ENCODE data around the gene SH3GL1.

Gene SH3GL1

GRCh38 chr19:4445963-4446703 is 45.8 kb upstream of the SH3GL1 start:
- Histone ChIP-seq H3K36me3 (ENCODE audit: insufficient read depth, insufficient read length, low read length) (peaks cover 84% of the 10 kb centered on the region), H3K4me1 (ENCODE audit: insufficient read depth, insufficient read length) (peaks cover 21% of the 10 kb centered on the region), H3K9ac (ENCODE audit: insufficient read length, low read depth) (peak overlapping the region; percentile 26), H3K4me3 (ENCODE audit: insufficient read length, low read depth) (no peak overlapping the region), H3K27me3 (ENCODE audit: insufficient read depth, insufficient read length) (no peaks in the 10 kb centered on the region), H3K9me3 (ENCODE audit: insufficient read depth, low read length) (no peaks in the 10 kb centered on the region)
- no peak for DNase-seq (ENCODE audit: low read depth, low spot score)
- no peak for TF ChIP-seq SUZ12 (IDR thresholded peaks at IDR 0.05; ENCODE audit: extremely low read depth, insufficient read depth, insufficient read length)
- no peak for TF ChIP-seq ZNF274 (IDR thresholded peaks at IDR 0.05; ENCODE audit: low read depth, low read length)
- no peak for TF ChIP-seq YY1 (IDR thresholded peaks at IDR 0.05; ENCODE audit: insufficient read depth, insufficient read length)

DNA sequence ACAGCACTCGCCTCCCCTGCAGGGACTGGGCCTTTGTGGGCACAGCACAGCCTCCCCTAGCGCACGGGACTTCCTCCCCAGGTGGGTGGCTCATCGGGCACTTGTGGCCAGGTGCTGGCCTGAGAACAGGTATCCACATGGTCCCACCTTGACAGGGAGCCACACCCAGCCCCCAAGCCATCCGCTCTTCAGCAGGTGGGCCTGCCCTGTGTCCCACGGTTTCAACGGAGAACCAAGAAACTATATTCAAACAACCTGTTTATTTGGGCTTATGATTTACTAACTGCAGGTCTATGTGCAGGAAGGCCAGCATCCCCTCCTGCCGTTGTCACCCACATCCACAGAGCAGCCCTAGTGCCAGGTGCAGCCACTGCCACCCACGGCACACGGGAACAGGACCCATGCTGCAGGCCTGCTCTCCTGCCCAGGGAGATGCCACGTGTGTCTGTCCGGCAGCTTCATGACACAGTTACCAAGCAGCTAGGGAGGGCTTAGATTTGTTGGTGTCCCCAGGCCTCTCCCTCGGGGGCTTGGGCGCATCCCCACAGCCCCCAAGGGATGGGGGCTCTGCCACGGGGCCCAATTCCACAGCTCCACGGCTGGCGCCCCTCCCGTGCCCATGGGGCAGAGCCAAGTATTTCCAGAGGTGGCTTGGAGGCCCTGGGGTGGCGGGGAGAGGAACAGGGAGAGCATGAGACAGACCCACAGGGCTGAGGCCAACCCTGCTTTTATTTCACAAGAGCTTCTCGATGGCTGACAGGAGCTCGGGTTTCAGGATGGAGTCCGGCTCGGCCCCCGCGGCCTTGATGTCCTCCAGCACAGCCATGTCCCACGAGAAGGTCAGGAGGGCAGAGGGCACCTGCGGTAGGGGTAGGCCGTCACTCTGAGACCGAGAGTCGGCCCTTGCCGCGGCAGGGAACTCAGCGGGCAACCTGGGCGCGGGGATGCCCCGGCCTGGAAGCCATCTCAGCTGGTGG is 44.7 kb upstream of the SH3GL1 start:
- Histone ChIP-seq H3K4me1 (ENCODE audit: insufficient read depth, insufficient read length) (peaks cover 21% of the 10 kb centered on the region), H3K4me3 (ENCODE audit: insufficient read length, low read depth) (no peak overlapping the region), H3K9me3 (ENCODE audit: insufficient read depth, low read length) (no peaks in the 10 kb centered on the region), H3K36me3 (ENCODE audit: insufficient read depth, insufficient read length, low read length) (peaks cover 92% of the 10 kb centered on the region), H3K27me3 (ENCODE audit: insufficient read depth, insufficient read length) (no peaks in the 10 kb centered on the region), H3K9ac (ENCODE audit: insufficient read length, low read depth) (peak overlapping the region; percentile 36)
- DNase-seq (ENCODE audit: low read depth, low spot score) = no peak
- TF ChIP-seq SUZ12 (IDR thresholded peaks at IDR 0.05; ENCODE audit: extremely low read depth, insufficient read depth, insufficient read length) (no peak), YY1 (IDR thresholded peaks at IDR 0.05; ENCODE audit: insufficient read depth, insufficient read length) (no peak), ZNF274 (IDR thresholded peaks at IDR 0.05; ENCODE audit: low read depth, low read length) (no peak)

- no peak for DNase-seq (ENCODE audit: low read depth, low spot score)
- TF ChIP-seq SUZ12 (IDR thresholded peaks at IDR 0.05; ENCODE audit: extremely low read depth, insufficient read depth, insufficient read length) (no peak), YY1 (IDR thresholded peaks at IDR 0.05; ENCODE audit: insufficient read depth, insufficient read length) (no peak), ZNF274 (IDR thresholded peaks at IDR 0.05; ENCODE audit: low read depth, low read length) (no peak)
- H3K9me3 ChIP-seq (ENCODE audit: insufficient read depth, low read length) = no peaks in the 10 kb centered on the region
- H3K4me3 ChIP-seq (ENCODE audit: insufficient read length, low read depth) = no peak overlapping the region
- peaks cover 94% of the 10 kb centered on the region for H3K36me3 ChIP-seq (ENCODE audit: insufficient read depth, insufficient read length, low read length)
- peaks cover 21% of the 10 kb centered on the region for H3K4me1 ChIP-seq (ENCODE audit: insufficient read depth, insufficient read length)
- H3K9ac ChIP-seq (ENCODE audit: insufficient read length, low read depth) = no peak overlapping the region
- no peaks in the 10 kb centered on the region for H3K27me3 ChIP-seq (ENCODE audit: insufficient read depth, insufficient read length)
Observed at GRCh38 chr19:4443966-4444764, 43.8 kb upstream of the SH3GL1 start.

- H3K9me3 ChIP-seq (ENCODE audit: insufficient read depth, low read length) = no peaks in the 10 kb centered on the region
- H3K9ac ChIP-seq (ENCODE audit: insufficient read length, low read depth) = no peak overlapping the region
- H3K27me3 ChIP-seq (ENCODE audit: insufficient read depth, insufficient read length) = no peaks in the 10 kb centered on the region
- H3K4me1 ChIP-seq (ENCODE audit: insufficient read depth, insufficient read length) = peaks cover 17% of the 10 kb centered on the region
- TF ChIP-seq YY1 (IDR thresholded peaks at IDR 0.05; ENCODE audit: insufficient read depth, insufficient read length) (no peak), SUZ12 (IDR thresholded peaks at IDR 0.05; ENCODE audit: extremely low read depth, insufficient read depth, insufficient read length) (no peak), ZNF274 (IDR thresholded peaks at IDR 0.05; ENCODE audit: low read depth, low read length) (no peak)
- no peak for DNase-seq (ENCODE audit: low read depth, low spot score)
- no peak overlapping the region for H3K4me3 ChIP-seq (ENCODE audit: insufficient read length, low read depth)
- peaks cover 92% of the 10 kb centered on the region for H3K36me3 ChIP-seq (ENCODE audit: insufficient read depth, insufficient read length, low read length)
Observed at GRCh38 chr19:4443188-4443587, 42.8 kb upstream of the SH3GL1 start.

- no peak overlapping the region for H3K9ac ChIP-seq (ENCODE audit: insufficient read length, low read depth)
- no peaks in the 10 kb centered on the region for H3K27me3 ChIP-seq (ENCODE audit: insufficient read depth, insufficient read length)
- H3K4me3 ChIP-seq (ENCODE audit: insufficient read length, low read depth) = no peak overlapping the region
- peaks cover 92% of the 10 kb centered on the region for H3K36me3 ChIP-seq (ENCODE audit: insufficient read depth, insufficient read length, low read length)
- H3K9me3 ChIP-seq (ENCODE audit: insufficient read depth, low read length) = no peaks in the 10 kb centered on the region
- TF ChIP-seq YY1 (IDR thresholded peaks at IDR 0.05; ENCODE audit: insufficient read depth, insufficient read length) = no peak
- no peak for TF ChIP-seq SUZ12 (IDR thresholded peaks at IDR 0.05; ENCODE audit: extremely low read depth, insufficient read depth, insufficient read length)
- TF ChIP-seq ZNF274 (IDR thresholded peaks at IDR 0.05; ENCODE audit: low read depth, low read length) = no peak
- H3K4me1 ChIP-seq (ENCODE audit: insufficient read depth, insufficient read length) = peaks cover 16% of the 10 kb centered on the region
- DNase-seq (ENCODE audit: low read depth, low spot score) = no peak
Observed at GRCh38 chr19:4442819-4443146, 42.4 kb upstream of the SH3GL1 start.

GRCh38 chr19:4441994-4442818 is 41.9 kb upstream of the SH3GL1 start:
- no peaks in the 10 kb centered on the region for H3K27me3 ChIP-seq (ENCODE audit: insufficient read depth, insufficient read length)
- H3K9me3 ChIP-seq (ENCODE audit: insufficient read depth, low read length) = no peaks in the 10 kb centered on the region
- DNase-seq (ENCODE audit: low read depth, low spot score) = no peak
- peaks cover 14% of the 10 kb centered on the region for H3K4me1 ChIP-seq (ENCODE audit: insufficient read depth, insufficient read length)
- no peak overlapping the region for H3K4me3 ChIP-seq (ENCODE audit: insufficient read length, low read depth)
- peak overlapping the region; percentile 27 for H3K9ac ChIP-seq (ENCODE audit: insufficient read length, low read depth)
- peaks cover 89% of the 10 kb centered on the region for H3K36me3 ChIP-seq (ENCODE audit: insufficient read depth, insufficient read length, low read length)
- TF ChIP-seq ZNF274 (IDR thresholded peaks at IDR 0.05; ENCODE audit: low read depth, low read length) (no peak), SUZ12 (IDR thresholded peaks at IDR 0.05; ENCODE audit: extremely low read depth, insufficient read depth, insufficient read length) (no peak), YY1 (IDR thresholded peaks at IDR 0.05; ENCODE audit: insufficient read depth, insufficient read length) (no peak)
